ENCODE data around the gene EYA2.
A peak's percentile ranks its signal among the peaks of the same experiment; 100 is the strongest.

EYA2 gene

DNA sequence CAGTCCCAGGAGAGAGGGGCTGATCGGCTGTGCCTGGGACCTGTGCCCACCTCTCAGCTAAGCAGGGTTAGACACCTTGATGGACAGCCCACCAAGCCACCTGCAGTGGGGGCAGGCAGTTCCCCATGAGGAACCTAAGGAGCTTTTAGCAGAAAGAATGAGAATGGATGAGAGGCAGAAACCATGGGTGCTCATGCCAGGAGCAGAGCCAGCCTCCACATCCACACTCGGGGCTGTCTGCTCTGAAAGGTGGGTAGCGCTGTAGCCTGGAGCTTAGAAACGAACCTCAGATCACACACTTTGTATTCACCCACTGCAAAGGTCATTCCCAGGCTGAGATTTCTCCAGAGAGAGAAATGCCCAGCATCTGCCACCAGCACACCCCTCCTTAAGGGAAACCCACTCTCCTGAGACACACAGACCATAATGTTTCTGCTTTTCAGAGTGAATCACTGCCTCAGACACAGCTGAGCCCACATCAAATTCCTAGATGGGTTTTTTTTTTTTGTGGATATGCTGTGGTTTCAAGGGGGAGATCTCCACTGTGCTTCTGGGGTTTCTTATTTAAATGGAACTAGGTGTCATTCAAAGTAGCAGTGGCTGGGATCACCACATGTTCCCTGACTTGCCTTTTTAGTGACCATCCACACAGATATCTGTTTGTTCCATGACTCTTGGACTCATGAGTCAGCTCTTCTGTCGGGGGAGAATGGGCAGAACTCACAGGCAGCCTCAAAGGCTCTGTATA lies 218.9 kb downstream of the EYA2 start:
- peak in 1 of 2 donors; percentile 48 for DNase-seq (ENCODE audit: low read depth in 2 of 2)
- H3K4me3 ChIP-seq (replicated peaks in 1 of 2; ENCODE audit: low read depth in 2 of 2, low read length in 2 of 2): no peak overlapping the region
- TF ChIP-seq, protein P1, sequence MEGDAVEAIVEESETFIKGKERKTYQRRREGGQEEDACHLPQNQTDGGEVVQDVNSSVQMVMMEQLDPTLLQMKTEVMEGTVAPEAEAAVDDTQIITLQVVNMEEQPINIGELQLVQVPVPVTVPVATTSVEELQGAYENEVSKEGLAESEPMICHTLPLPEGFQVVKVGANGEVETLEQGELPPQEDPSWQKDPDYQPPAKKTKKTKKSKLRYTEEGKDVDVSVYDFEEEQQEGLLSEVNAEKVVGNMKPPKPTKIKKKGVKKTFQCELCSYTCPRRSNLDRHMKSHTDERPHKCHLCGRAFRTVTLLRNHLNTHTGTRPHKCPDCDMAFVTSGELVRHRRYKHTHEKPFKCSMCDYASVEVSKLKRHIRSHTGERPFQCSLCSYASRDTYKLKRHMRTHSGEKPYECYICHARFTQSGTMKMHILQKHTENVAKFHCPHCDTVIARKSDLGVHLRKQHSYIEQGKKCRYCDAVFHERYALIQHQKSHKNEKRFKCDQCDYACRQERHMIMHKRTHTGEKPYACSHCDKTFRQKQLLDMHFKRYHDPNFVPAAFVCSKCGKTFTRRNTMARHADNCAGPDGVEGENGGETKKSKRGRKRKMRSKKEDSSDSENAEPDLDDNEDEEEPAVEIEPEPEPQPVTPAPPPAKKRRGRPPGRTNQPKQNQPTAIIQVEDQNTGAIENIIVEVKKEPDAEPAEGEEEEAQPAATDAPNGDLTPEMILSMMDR (IDR thresholded peaks at IDR 0.05; ENCODE audit: low read depth, low read length): no peak

DNA sequence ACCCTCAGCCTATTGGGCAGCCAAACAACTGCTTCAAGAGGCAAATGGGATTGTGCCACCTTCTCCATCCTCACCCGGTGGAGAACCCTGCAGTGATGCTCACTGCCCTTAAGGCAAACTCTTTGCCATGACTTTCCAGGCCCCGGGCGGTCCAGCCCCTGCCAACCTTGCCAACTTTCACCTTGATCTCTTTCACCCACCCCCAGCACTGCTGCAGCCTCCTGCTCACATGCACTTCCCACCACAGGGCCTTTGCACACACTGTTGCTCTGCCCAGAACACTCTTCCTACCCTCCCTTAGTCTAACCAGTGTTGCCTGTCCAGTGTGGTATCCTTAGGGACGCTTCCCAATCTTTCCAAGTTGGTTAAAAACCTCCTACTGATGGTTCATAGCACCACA lies 221.1 kb downstream of the EYA2 start:
- no peak for DNase-seq (ENCODE audit: low read depth in 2 of 2)
- H3K4me3 ChIP-seq (replicated peaks in 1 of 2; ENCODE audit: low read depth in 2 of 2, low read length in 2 of 2): no peak overlapping the region

DNA sequence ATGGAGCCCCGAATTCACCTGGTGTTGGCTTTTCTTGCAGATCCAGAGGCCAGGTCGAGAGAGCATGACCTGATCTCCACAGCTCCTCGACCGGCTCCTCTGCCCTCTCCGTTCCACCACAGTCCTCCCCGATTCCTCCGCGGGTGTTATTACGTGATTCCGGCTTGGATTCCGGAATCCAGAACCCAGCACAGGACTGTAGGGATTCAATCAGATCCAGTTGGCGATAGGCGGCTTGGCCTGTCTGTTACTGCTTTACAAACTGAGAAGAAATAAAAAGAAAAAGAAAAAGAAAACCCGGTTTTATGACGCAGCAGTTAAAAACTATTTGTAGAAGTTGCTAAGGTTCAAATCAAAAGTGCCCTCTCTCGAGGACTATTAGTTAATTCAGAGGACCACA lies 222.7 kb downstream of the EYA2 start:
- TF ChIP-seq, protein P1 (IDR thresholded peaks at IDR 0.05; ENCODE audit: low read depth, low read length): no peak
- no peak for DNase-seq (ENCODE audit: low read depth in 2 of 2)

More for the DNA sequence above, 221.1 kb downstream of the EYA2 start:
- TF ChIP-seq, protein P1 (IDR thresholded peaks at IDR 0.05; ENCODE audit: low read depth, low read length): no peak

DNA sequence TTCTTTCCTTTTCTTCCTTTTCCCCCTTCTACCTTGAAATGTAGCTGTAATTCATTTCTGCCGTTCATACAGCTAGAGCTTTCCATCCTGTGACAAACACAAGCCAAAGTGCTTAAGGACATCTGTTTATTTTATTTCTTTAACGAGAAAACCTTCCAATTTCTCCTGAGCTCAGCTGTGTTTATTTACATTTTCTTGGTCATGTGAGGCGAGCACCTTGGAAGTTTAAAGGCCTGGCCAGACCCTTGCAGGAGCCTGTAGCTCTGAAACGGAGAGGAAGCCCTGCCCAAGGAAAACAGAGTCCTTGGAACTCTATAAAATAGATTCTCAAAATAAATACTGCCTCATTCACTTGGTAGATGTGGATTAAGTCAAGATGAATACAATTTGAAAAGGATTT lies 223.1 kb downstream of the EYA2 start:
- H3K4me3 ChIP-seq (replicated peaks in 1 of 2; ENCODE audit: low read depth in 2 of 2, low read length in 2 of 2): no peak overlapping the region
- TF ChIP-seq, protein P1 (IDR thresholded peaks at IDR 0.05; ENCODE audit: low read depth, low read length): no peak
- DNase-seq (ENCODE audit: low read depth in 2 of 2): no peak

More for the DNA sequence above, 222.7 kb downstream of the EYA2 start:
- H3K4me3 ChIP-seq (replicated peaks in 1 of 2; ENCODE audit: low read depth in 2 of 2, low read length in 2 of 2): no peak overlapping the region

DNA sequence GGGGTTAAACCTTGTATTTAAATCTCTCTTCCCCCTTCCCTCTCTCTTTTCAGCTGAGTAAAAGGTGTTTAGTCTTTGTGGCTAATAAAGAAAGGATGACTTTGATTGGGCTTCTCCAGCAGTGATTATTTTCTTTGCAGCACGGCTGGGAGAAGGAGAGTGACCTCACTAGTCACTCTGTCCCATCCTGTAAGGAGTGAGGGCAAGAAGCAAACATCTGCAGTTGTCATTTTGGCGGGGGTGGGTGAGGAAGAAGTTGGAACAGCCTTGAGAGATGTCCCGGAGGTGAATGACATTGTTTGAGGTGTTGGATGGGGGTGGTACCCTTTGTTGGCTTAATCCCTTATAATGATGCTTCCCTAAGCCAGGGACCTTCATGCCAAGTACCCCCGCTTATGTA lies 223.6 kb downstream of the EYA2 start:
- TF ChIP-seq, protein P1 (IDR thresholded peaks at IDR 0.05; ENCODE audit: low read depth, low read length): no peak
- no peak overlapping the region for H3K4me3 ChIP-seq (replicated peaks in 1 of 2; ENCODE audit: low read depth in 2 of 2, low read length in 2 of 2)
- no peak for DNase-seq (ENCODE audit: low read depth in 2 of 2)

DNA sequence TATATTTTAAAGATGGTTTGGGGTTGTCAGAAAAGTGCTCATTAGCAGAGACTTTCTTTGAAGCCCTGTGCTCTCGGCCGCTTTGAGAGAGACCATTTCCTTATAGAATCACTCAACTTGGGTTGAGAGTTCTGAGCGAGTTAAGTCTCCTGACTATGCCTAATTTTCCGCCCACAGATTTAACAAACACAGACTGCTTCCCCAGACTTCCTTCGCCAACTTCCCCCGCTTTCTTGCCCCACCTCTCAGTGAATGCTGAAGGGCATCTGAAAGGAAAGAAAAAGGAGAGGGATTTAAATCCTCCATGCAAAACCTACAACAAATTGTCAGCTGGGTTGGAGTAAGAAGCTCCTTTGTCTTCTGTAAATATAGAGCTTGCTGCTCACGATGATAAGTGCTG lies 224.0 kb downstream of the EYA2 start:
- TF ChIP-seq, protein P1 (IDR thresholded peaks at IDR 0.05; ENCODE audit: low read depth, low read length): no peak
- H3K4me3 ChIP-seq (replicated peaks in 1 of 2; ENCODE audit: low read depth in 2 of 2, low read length in 2 of 2): no peak overlapping the region
- DNase-seq (ENCODE audit: low read depth in 2 of 2): no peak
